Limb (tissue), 2 donors: Measurements from ENCODE around the gene PTPRN2.

Experiments
- DNase-seq, 2 donors: peaks; one replicate each; pipeline ENCODE4 v3.0.0-alpha.2; 2016; ENCODE audit errors: extremely low spot score in 2 of 2

PTPRN2 gene

GRCh38 chr7:157529768-157530560 is 1057.7 kb downstream of the PTPRN2 start:
- no peak for DNase-seq

DNA sequence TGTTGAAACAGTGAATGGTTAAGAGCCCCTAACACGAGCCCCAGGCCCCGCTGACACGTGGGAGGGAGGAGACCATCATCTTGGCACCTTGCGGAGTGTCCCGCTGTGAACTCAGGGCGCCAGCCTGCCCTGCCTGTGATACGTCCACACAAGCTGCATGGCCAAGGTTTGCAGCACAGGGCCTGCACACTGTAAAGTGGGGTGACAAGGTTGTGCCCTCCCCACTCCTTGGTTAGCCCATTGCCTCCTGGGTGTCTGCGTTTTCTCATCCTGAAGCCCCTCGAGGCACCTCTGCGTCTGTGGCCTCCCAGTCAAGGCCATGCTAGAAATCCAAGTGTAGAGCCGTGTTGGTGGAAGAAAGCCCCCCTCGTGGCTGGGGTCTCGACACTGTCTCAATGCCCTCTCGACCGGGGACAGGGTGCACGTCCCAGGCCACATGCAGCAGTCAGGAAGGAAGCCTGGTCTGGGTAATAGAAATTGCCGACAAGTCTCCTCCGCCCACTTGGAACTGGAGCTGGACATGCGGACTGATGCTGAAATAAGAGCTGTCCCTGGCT is 1058.8 kb downstream of the PTPRN2 start:
- DNase-seq: peak in 1 of 2 donors; percentile 16

- no peak for DNase-seq
Measured at GRCh38 chr7:157527686-157528085, 1059.9 kb downstream of the PTPRN2 start.

DNA sequence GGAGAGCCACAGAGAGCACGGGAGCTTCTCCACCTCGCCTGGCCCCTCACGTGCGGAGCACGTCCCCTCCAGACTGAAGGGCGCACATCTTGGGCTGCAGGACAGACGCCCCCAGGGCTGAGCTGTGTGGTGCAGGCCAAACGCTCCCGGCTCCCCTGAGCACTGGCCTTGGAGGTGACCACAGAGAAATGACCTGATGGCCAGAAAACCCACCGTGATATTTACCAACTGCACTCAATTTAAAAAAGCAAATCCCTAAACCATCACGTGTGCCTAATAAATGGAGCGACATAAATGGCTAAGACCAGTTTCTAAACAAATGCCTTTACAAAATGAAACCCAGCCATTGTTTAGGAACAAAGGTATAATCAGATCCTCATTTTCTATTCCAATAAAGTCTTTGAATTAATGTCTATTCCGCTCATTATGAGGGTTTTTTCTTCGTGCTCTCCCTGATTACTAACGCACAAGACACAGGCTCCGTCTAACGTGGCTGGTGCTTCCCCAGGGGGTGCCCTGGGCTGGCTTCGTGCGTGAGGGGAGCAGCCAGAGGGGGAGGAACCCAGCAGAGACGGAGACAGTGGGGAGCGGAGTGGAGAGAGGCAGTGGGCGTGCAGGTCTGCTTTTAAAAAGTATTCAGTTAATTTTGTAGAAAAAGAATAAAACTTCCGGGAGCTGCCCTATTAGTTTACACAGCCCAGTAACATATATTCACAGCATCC is 1060.5 kb downstream of the PTPRN2 start:
- DNase-seq: no peak

DNA sequence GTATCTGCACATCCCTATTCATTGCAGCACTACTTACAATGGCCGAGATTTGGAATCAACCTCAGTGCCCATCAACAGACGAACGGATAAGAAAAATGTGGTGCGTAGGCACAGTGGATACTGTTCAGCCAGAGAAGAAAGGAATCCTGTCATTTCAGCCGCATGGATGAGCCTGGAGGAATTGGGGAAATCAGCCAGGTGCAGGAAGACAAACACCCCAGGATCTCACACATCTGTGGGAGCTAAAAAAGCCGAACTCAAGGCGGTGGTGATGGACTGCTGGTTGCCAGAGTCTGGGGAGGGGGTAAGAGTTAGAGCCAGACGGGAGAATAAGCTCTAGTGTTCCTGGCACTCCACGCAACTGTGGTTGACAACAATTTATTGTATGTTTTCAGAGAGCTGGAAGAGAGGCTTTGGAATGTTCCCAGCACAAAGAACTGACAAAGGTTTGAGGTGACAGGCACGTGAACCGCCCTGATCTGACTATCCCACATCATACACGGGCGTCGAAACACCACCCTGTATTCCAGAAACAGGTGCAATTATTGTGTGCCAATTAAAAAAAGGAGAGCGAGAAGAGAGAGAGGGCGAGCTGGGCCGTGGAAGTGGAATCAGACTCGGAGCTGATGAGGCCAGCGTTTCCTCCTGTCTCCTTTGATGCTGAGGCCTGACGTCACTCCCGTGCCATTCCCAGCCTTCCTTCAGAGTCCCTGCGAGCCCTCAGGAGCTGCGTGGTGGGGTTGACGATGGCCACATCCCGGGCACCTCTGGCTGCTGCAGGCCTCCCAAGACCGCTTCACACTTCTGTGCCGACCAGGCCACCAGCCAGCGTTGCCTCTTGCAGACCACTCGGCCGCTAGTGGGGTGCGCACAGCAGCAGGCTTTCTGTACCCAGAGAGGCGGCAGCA is 1061.4 kb downstream of the PTPRN2 start:
- DNase-seq: peak in 1 of 2 donors; percentile 37

GRCh38 chr7:157525491-157525915 is 1062.1 kb downstream of the PTPRN2 start:
- DNase-seq: no peak

- no peak for DNase-seq
Measured at GRCh38 chr7:157524731-157525130, 1062.9 kb downstream of the PTPRN2 start.

- peak in 1 of 2 donors; percentile 19 for DNase-seq
Measured at GRCh38 chr7:157523766-157524421, 1063.7 kb downstream of the PTPRN2 start.

DNA sequence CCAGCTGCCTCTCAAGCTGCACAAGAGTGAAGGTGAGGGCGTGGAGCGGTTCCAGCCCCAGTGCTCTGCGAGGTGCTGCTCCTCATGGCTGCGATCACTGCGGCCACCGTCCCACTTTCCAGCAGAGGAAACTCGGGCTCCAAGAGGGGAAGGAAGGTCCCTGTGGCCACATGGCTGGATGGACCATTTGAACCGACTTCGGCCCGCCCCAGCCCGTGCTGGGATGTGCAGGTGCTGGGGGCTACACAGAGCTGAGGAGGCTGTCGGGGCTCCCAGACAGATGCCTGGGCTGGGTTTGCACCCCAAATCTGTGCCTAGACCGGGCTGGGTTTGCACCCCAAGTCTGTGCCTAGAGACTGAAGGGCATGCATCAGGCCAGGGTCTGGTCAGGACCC is 1064.3 kb downstream of the PTPRN2 start:
- no peak for DNase-seq

DNA sequence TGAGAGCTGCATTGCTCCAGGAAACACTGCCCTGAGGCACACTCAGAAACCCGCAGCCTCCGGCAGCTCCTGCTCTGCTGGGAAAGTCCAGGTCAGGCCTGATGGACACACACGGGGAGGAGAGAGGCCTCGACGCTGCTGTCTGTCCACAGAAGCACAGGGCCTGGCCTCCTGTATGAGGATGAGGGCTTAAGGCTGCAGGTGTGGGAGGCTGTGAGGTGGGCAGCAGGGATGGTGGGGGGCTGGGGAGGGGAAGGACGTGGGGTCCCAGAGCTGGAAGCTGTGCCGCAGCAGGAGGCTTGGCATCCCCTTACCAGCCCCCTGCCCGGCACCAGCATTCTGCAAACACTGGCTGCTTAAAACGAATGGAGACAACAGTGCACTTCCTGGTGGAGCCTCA is 1064.7 kb downstream of the PTPRN2 start:
- peak in 1 of 2 donors; percentile 13 for DNase-seq

GRCh38 chr7:157522189-157522588 is 1065.4 kb downstream of the PTPRN2 start:
- DNase-seq: no peak

DNA sequence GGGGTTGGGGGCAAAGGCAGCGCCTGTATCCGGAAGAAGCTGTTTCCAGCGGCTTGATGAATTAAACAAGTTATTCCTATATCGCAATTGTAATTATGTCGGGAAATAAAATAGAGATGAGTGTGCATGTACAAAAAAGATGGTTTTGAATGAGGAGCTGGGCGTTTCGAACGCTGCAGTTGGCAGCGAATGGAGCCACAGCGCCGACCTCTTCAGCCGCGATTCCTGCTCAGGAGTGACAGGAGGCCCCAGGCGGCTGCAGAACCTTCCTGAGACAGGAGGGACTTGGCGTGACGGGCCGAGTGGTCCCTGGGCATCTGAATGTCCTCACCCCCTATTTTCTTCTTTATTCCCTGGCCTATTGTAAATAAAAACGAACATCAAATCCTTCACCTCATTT is 1065.9 kb downstream of the PTPRN2 start:
- DNase-seq: no peak

- no peak for DNase-seq
Measured at GRCh38 chr7:157521061-157521731, 1066.4 kb downstream of the PTPRN2 start.

DNA sequence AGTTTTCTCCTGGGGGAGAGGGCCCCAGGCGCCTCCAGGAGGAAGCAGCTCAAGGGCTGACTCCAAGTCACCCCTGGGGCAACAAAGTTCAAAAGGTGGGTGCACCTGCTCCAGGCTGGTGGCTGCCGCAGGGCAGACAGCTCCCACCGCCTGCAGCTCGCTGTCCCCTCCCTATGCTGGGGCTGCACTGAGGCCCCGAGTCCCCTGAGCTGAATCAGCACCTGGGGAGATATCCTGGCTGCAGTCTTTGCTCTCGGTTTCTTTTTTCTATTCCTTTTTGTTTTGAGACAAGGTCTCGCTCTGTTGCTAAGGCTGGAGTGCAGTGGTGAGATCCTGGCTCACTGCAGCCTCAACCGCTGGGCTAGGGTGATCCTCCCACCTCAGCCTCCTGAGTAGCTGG is 1067.4 kb downstream of the PTPRN2 start:
- no peak for DNase-seq

GRCh38 chr7:157519798-157520244 is 1067.8 kb downstream of the PTPRN2 start:
- DNase-seq: peak in 1 of 2 donors; percentile 28

GRCh38 chr7:157519246-157519645 is 1068.4 kb downstream of the PTPRN2 start:
- no peak for DNase-seq

DNA sequence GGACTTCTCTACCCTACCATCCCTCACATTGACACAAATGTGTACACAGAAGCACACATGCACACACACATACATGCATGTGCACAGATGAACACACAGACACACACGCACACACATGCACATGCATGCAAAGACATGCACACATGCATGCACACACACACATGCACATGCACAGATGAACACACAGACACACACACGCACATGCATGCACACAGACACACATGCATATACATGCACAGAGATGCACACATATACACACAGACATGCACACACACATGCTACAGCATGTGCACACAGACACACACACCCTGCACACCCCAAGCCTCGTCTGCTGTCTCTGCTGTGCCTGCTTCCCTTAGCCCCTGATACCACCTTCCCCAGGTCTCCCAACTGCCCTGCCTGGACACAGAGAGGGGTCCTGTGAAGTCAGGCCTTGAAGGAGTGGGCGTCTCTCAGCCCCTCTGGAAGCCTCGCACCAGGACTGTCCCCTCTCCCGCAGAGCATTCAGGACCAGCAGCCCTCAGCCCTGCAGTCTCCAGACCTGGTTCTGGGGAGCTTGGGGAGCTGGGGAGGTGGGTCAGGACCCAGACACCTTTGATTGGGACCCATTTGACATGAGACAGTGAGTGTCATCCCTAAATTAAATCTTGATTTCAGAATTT is 1069.0 kb downstream of the PTPRN2 start:
- DNase-seq: no peak

GRCh38 chr7:157517782-157518513 is 1069.7 kb downstream of the PTPRN2 start:
- DNase-seq: no peak
